GM18873 (cell line): ENCODE results near the gene MSANTD1.
"Not testable (repeated sequence)": the region's sequence is repeated elsewhere in the genome, so short reads cannot be mapped to it uniquely, and the experiment has no call there.

ENCODE experiments used
- ATAC-seq: cut with Tn5 transposase; IDR thresholded peaks from one replicate; pipeline ENCODE4 v1.9.1; 2021; ENCODE audit warnings: mild to moderate bottlenecking, moderate library complexity, moderate number of reproducible peaks; ENCODE audit not compliant: unreplicated experiment, low FRiP score

Gene MSANTD1

GRCh38 chr4:3299976-3300671 is 51.2 kb downstream of the MSANTD1 start:
- no peak for ATAC-seq

GRCh38 chr4:3300882-3301281 is 51.9 kb downstream of the MSANTD1 start:
- not testable (repeated sequence) for ATAC-seq

GRCh38 chr4:3301450-3302172 is 52.7 kb downstream of the MSANTD1 start:
- no peak for ATAC-seq

- ATAC-seq = no peak
Observed at GRCh38 chr4:3302173-3302785, 53.3 kb downstream of the MSANTD1 start.

GRCh38 chr4:3302786-3303564 is 54.0 kb downstream of the MSANTD1 start:
- ATAC-seq = no peak

DNA sequence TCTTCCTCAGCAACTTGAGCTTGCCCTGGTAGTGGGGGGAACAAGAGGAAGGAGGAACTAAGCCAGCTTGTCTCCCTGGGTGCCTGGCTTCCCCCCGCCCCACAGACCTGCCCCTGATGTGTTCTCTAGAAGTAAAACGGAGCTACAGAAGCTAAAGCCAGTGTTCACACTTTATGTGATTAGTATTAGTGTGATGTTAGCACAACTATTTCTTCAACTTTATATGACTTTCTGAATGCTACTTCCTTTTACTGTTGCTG is 54.5 kb downstream of the MSANTD1 start:
- ATAC-seq = no peak

DNA sequence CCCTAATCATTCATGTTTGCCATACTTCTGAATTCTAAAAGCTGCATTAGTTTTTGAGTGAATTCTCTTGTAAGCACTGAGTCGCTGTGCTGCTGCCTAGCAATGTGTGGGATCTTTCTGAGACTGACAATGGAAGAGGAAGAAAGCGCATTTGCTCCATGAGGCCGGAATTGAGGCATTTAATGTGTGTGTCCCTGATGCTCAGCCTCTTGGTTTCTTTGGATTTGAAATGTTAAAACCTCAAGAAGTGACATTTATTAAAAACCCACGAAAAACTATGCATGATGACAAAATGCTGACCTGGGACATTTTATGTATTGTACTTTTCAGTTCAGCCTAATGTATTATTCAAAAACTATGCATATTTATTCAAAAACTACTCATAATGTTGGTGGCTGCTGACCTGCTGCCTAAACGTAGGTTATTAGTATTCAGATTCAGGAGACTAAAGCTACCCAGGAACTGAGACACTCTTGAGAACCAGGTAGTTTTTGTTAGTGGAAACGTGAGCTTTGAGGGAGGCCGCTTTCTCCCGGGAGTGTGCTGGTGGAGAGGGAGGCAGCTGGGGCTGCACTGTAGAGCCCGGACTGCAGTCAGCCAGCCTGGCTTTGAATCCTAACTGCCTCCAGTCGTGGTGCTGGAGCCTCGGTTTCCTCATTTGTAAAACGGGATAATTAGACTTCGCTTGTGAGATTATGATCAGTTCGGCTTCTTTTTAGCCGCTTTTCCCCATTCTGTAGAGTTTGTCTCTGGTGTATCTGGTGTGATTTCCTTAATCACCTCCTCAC is 55.2 kb downstream of the MSANTD1 start:
- ATAC-seq = no peak

DNA sequence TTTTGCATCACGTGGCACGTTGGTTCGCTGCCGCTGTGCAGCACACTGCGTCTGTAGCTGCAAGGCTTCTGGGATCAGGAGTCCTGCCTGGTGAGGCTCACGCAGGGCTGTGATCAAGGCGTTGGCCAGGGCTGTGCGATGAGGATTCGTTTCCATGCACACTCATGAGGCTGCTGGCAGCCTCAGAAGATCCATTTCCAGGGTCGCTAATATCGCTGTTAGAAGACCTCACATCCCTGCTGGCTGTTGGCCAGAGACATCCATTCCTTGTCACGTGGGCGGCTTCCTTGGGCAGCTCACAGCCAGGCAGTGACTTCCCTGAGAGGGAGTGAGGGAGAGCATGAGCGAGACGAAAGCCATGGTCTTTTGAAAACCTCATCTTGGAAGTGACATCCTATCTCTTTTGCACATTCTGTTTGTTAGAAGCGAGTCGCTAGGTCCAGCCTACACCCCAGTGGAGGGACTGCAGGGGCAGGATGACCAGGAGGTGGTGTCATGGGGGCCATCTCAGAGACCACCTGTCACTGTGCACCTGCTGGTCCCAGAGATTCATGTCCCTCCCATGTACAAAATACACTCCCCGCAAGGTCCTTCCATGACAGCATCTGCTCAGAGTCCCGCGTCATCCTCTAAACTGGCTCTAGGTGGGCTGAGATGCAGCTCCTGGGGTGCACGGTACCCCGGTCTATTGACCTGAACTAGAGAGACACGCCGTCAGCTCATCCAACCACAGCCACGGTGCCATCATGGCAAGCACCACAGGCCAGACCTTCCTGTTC is 56.1 kb downstream of the MSANTD1 start:
- no peak for ATAC-seq

DNA sequence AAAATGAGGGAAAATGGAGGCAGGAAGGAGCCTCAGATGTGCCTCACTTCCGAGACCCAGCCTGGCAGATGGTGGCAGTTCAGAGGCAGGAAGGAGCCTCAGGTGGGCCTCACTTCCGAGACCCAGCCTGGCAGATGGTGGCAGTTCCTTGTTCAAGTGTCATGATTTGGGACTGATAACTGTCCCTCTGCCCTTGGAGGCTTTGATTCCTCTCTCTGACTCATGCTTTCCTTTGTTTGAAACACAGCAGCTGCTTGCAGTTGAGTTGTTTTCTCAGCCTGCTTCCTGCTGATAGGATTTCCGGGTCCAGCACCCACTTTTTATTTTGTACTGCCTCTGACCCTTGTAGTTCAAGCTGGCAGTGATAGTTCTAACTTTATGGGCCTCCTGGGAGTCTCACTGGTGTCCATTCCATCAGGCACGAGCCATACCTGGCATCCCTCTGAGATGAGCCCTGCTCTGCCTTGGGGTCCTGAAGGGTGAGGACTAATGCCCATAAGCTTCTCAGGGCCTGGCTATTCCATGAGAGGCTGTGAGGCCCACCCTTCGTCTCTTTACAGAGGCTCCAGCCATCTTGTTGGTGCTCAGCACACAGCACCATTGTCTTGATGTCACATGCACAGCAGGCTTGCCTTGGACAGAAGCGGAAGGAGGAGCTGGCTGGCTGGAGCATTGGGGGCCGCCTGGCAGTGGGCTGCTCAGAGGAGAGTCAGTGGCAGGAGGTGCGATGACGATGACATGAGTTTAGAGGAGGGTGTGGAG is 56.8 kb downstream of the MSANTD1 start:
- ATAC-seq = no peak
